MM.1S (cell line): Measurements from ENCODE around the gene CYP2C18.

Source experiments
- CTCF ChIP-seq: fragments of 300-600 bp; sonication (generic); IDR thresholded peaks from 2 replicates; pipeline ENCODE4 v1.5.1; 2016; ENCODE audit warnings: antibody characterized with exemption, low read length, mixed read lengths
- EZH2 ChIP-seq: fragments of 300-600 bp; sonication (generic); optimal IDR thresholded peaks from 2 replicates; pipeline ENCODE3; 2017; ENCODE audit warnings: low read depth, mild to moderate bottlenecking, antibody characterized with exemption, low read length, mixed read lengths

DNA sequence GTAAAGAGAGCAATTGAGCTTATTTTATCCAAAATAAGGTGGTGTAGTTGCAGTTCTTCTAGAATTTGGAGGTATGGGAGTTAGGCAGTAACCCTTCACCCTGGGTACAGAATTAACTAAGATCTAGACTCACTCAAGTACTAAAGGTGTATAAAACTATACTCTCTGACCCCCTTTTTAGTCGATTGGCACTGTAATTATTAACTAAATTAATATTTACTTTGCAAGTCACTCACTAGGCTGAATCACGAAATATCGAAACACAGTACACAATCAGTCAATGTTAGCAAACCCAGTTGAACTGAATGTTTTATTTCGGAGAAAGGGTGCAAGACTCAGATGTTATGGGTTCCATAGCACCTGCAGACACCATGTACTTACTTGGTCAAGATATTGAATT, 64.3 kb downstream of the CYP2C18 start:
- TF ChIP-seq EZH2 (no peak), CTCF (no peak)
